Sigmoid colon (tissue), 7 donors: ENCODE data around the gene SIM2. TPM values are rescaled to one million over a fixed set of nuclear protein-coding genes. Genes with fewer than 3 reads are reported as not detected.

Source experiments
- DNase-seq: peaks from one replicate; pipeline ENCODE4 v3.0.0-alpha.2; 2019
- H3K27ac ChIP-seq, 4 donors: fragments of 200-600 bp; sonication (generic); one replicate each; pipeline ENCODE4 v1.5.1; 2016 to 2019; ENCODE audit warnings: mild to moderate bottlenecking in 1 of 4
- H3K27me3 ChIP-seq, 3 donors: fragments of 200-600 bp; sonication (generic); one replicate each; pipeline ENCODE4 v1.5.1; 2019; ENCODE audit warnings: mild to moderate bottlenecking in 1 of 3
- H3K36me3 ChIP-seq, 4 donors: fragments of 200-600 bp; sonication (generic); one replicate each; pipeline ENCODE4 v1.5.1; 2016 to 2019
- H3K4me1 ChIP-seq, 4 donors: fragments of 200-600 bp; sonication (generic); one replicate each; pipeline ENCODE4 v1.5.1; 2017 to 2019
- H3K4me3 ChIP-seq, 4 donors: fragments of 200-600 bp; sonication (generic); one replicate each; pipeline ENCODE4 v1.5.1; 2017 to 2019; ENCODE audit warnings: mild to moderate bottlenecking in 2 of 4, moderate library complexity in 1 of 4
- H3K9me3 ChIP-seq, 4 donors: fragments of 200-600 bp in 3 of 4; sonication (generic) in 3 of 4; one replicate each; pipeline versions ENCODE4 v1.5.1 to v1.6.1; 2013 to 2019
- CTCF ChIP-seq, 4 experiments: fragments of 450-650 bp in 3 of 4; fragments of 200-600 bp in 1 of 4; IDR thresholded peaks; one replicate each; pipeline ENCODE4 v1.5.1; 2016 to 2019; ENCODE audit warnings: antibody characterized with exemption in 4 of 4, mild to moderate bottlenecking in 3 of 4, moderate library complexity in 2 of 4
- EP300 ChIP-seq, 4 donors: sonication (generic); formaldehyde crosslinking; IDR thresholded peaks; one replicate each; pipeline ENCODE4 v1.6.1; 2017; ENCODE audit warnings: antibody characterized with exemption in 4 of 4
- POLR2A ChIP-seq, 2 donors: fragments of 450-650 bp; IDR thresholded peaks; one replicate each; pipeline ENCODE4 v1.6.1; 2016; ENCODE audit warnings: antibody characterized with exemption in 2 of 2, mild to moderate bottlenecking in 2 of 2, moderate library complexity in 2 of 2
- POLR2AphosphoS5 ChIP-seq, 4 donors: sonication (generic); formaldehyde crosslinking; IDR thresholded peaks; one replicate each; pipeline ENCODE4 v1.6.1; 2017; ENCODE audit warnings: antibody characterized with exemption in 4 of 4
- WGBS, 2 donors: extraction: QIAGEN DNeasy Blood & Tissue Kit; methylation state at CpG; one replicate each; pipeline ENCODE4 v1.1.7; 2013; 5-methylcytosine and 5-hydroxymethylcytosine counted together
- intact Hi-C: fragments of 100-400 bp; cut with DNase I; formaldehyde crosslinking; loops from one replicate; pipeline ENCODE4 v1.15.1; 2023
- polyA plus RNA-seq, 3 donors: library from polyadenylated mRNA; stranded (reverse); fragments of 200-250 nt; gene quantifications; one replicate each; pipeline ENCODE4 v1.2.3, GENCODE V29; 2013
- total RNA-seq, 4 donors: library from RNA; depleted of rRNA; stranded (reverse); fragments of >200 nt; gene quantifications; one replicate each; pipeline ENCODE4 v1.1.0, GENCODE V29; 2016
- donor health status: healthy with polysubstance abuse.
- donor health status: Bipolar disorder and iron deficiency.
- donor health status: healthy.

SIM2 gene
- total and polyA plus RNA-seq, 7 donors: 0.01 to 0.60 TPM; not detected in 5

- no peak overlapping the region for H3K27ac ChIP-seq
- intact Hi-C loops: no loop called here
- WGBS, 2 donors: 80 to 85% methylated on average over 14 of the region's 14 CpGs
- H3K4me3 ChIP-seq: no peak overlapping the region
- H3K27me3 ChIP-seq: peaks cover 0 to 67% (median 7%) of the 10 kb centered on the region in 3 donors
- H3K9me3 ChIP-seq: peaks cover 0 to 4% (median 0%) of the 10 kb centered on the region in 4 donors
- no peak for DNase-seq
- TF ChIP-seq EP300 (IDR thresholded peaks at IDR 0.05) (no peak), POLR2AphosphoS5 (IDR thresholded peaks at IDR 0.05) (no peak), POLR2A (IDR thresholded peaks at IDR 0.05) (no peak), CTCF (IDR thresholded peaks at IDR 0.05) (no peak)
- H3K4me1 ChIP-seq: no peaks in the 10 kb centered on the region
- H3K36me3 ChIP-seq: no peaks in the 10 kb centered on the region
These were observed 33.3 kb downstream of the SIM2 start for GRCh38 chr21:36732217-36732616.

GRCh38 chr21:36732761-36733160, 33.8 kb downstream of the SIM2 start:
- peaks cover 0 to 4% (median 0%) of the 10 kb centered on the region in 4 donors for H3K9me3 ChIP-seq
- no peak for TF ChIP-seq CTCF (IDR thresholded peaks at IDR 0.05)
- no peak for TF ChIP-seq POLR2A (IDR thresholded peaks at IDR 0.05)
- no peak for TF ChIP-seq POLR2AphosphoS5 (IDR thresholded peaks at IDR 0.05)
- no peak for TF ChIP-seq EP300 (IDR thresholded peaks at IDR 0.05)
- no peak overlapping the region for H3K4me3 ChIP-seq
- intact Hi-C loops: no loop called here
- no peaks in the 10 kb centered on the region for H3K4me1 ChIP-seq
- WGBS, 2 donors: 89% methylated on average over 7 of the region's 7 CpGs
- H3K27ac ChIP-seq: no peak overlapping the region
- peaks cover 0 to 65% (median 7%) of the 10 kb centered on the region in 3 donors for H3K27me3 ChIP-seq
- no peaks in the 10 kb centered on the region for H3K36me3 ChIP-seq
- DNase-seq: no peak

- no peak for DNase-seq
- 86 to 91% methylated on average over 6 of the region's 6 CpGs for WGBS, 2 donors
These were observed 34.9 kb downstream of the SIM2 start for GRCh38 chr21:36733857-36734256.

GRCh38 chr21:36734367-36735200, 35.7 kb downstream of the SIM2 start:
- intact Hi-C loops: no loop called here
- Histone ChIP-seq H3K27me3 (peaks cover 0 to 64% (median 7%) of the 10 kb centered on the region in 3 donors), H3K27ac (no peak overlapping the region), H3K4me3 (no peak overlapping the region), H3K36me3 (no peaks in the 10 kb centered on the region), H3K9me3 (peaks cover 0 to 4% (median 0%) of the 10 kb centered on the region in 4 donors), H3K4me1 (no peaks in the 10 kb centered on the region)
- no peak for TF ChIP-seq POLR2A (IDR thresholded peaks at IDR 0.05)
- no peak for TF ChIP-seq POLR2AphosphoS5 (IDR thresholded peaks at IDR 0.05)
- no peak for TF ChIP-seq EP300 (IDR thresholded peaks at IDR 0.05)
- no peak for TF ChIP-seq CTCF (IDR thresholded peaks at IDR 0.05)
- WGBS, 2 donors: 91 to 94% methylated on average over 9 of the region's 9 CpGs
- DNase-seq: no peak

More at GRCh38 chr21:36733857-36734256, 34.9 kb downstream of the SIM2 start:
- H3K27ac ChIP-seq: no peak overlapping the region
- H3K4me1 ChIP-seq: no peaks in the 10 kb centered on the region
- intact Hi-C loops: no loop called here
- H3K4me3 ChIP-seq: no peak overlapping the region
- H3K9me3 ChIP-seq: peaks cover 0 to 4% (median 0%) of the 10 kb centered on the region in 4 donors
- TF ChIP-seq POLR2A (IDR thresholded peaks at IDR 0.05) (no peak), EP300 (IDR thresholded peaks at IDR 0.05) (no peak), CTCF (IDR thresholded peaks at IDR 0.05) (no peak), POLR2AphosphoS5 (IDR thresholded peaks at IDR 0.05) (no peak)
- no peaks in the 10 kb centered on the region for H3K36me3 ChIP-seq
- peaks cover 0 to 71% (median 7%) of the 10 kb centered on the region in 3 donors for H3K27me3 ChIP-seq
